H1 (cell line): ENCODE data around the gene ITGA4. TPM values are rescaled to one million over a fixed set of nuclear protein-coding genes. Genes with fewer than 3 reads are reported as not detected.

Source experiments
- CTCF ChIA-PET: fragments of 300-600 bp; sonication (Branson Sonifier 250); formaldehyde crosslinking; loops from one replicate; lab custom pipeline; 2021; ENCODE audit not compliant: partially characterized antibody; lab: Charles Lee
- POLR2A ChIA-PET: fragments of 300-600 bp; sonication (Branson Sonifier 250); formaldehyde crosslinking; loops from one replicate; lab custom pipeline; 2021; ENCODE audit warnings: inconsistent platforms; ENCODE audit not compliant: partially characterized antibody; lab: Charles Lee
- DNase-seq, 2 experiments: peaks; one replicate each; pipeline versions ENCODE4 v3.0.0 to v3.0.0-alpha.2; 2010 to 2022; ENCODE audit warnings: low spot score in 2 of 2, low read depth in 1 of 2, mixed read lengths in 1 of 2
- FAIRE-seq: peaks from 2 replicates; lab custom pipeline; 2011; peaks lifted over from hg19 to GRCh38; lab: Jason Lieb, UNC
- H2AFZ ChIP-seq: 2 replicates; pipeline ENCODE4 v1.8.1; 2012; ENCODE audit warnings: low read length, inconsistent platforms
- H2AK5ac ChIP-seq: 2 replicates; pipeline ENCODE4 v1.6.1; 2013; ENCODE audit warnings: low read depth, low read length
- H2BK120ac ChIP-seq: replicated peaks from 2 replicates; pipeline ENCODE3; 2013; ENCODE audit warnings: low read depth, low read length, inconsistent platforms
- H2BK12ac ChIP-seq: 2 replicates; pipeline ENCODE4 v1.6.1; 2013; ENCODE audit warnings: low read depth, low read length
- H2BK15ac ChIP-seq: 2 replicates; pipeline ENCODE4 v1.6.1; 2013; ENCODE audit warnings: low read length
- H2BK20ac ChIP-seq: 2 replicates; pipeline ENCODE4 v1.6.1; 2013; ENCODE audit warnings: low read length
- H2BK5ac ChIP-seq: 2 replicates; pipeline ENCODE4 v1.6.1; 2013; ENCODE audit warnings: low read depth, low read length
- H3K14ac ChIP-seq: 2 replicates; pipeline ENCODE4 v1.6.1; 2013; ENCODE audit warnings: inconsistent platforms; ENCODE audit not compliant: insufficient read length
- H3K18ac ChIP-seq: 2 replicates; pipeline ENCODE4 v1.6.1; 2013; ENCODE audit warnings: low read length; ENCODE audit errors: extremely low read depth
- H3K23ac ChIP-seq: 2 replicates; pipeline ENCODE4 v1.6.1; 2013; ENCODE audit warnings: inconsistent platforms; ENCODE audit not compliant: insufficient read length
- H3K23me2 ChIP-seq: 2 replicates; pipeline ENCODE4 v1.6.1; 2013; ENCODE audit warnings: low read depth, low read length
- H3K27ac ChIP-seq: 2 replicates; pipeline ENCODE4 v1.6.1; 2011; ENCODE audit warnings: low read depth, low read length, inconsistent platforms
- H3K27me3 ChIP-seq, 4 experiments: replicated peaks in 1 of 4; 1 replicate in 1 of 4; 2 replicates in 3 of 4; pipeline versions ENCODE4 v1.6.1 to v1.8.1; 2011 to 2013; ENCODE audit warnings: low read length in 3 of 4, mild to moderate bottlenecking in 3 of 4, inconsistent platforms in 2 of 4, mixed read lengths in 2 of 4, moderate library complexity in 1 of 4; ENCODE audit not compliant: control insufficient read depth in 3 of 4, insufficient read depth in 3 of 4; ENCODE audit errors: extremely low read depth in 1 of 4
- H3K36me3 ChIP-seq, 4 experiments: 2 replicates each; pipeline versions ENCODE4 v1.6.1 to v1.8.1; 2011 to 2013; ENCODE audit warnings: mild to moderate bottlenecking in 4 of 4, low read length in 3 of 4, moderate library complexity in 2 of 4, control low read depth in 1 of 4, inconsistent platforms in 1 of 4; ENCODE audit not compliant: insufficient read depth in 4 of 4, control insufficient read depth in 2 of 4
- H3K4ac ChIP-seq: replicated peaks from 2 replicates; pipeline ENCODE3; 2013; ENCODE audit warnings: low read length, low read depth, mixed read lengths, inconsistent platforms; ENCODE audit not compliant: insufficient read length
- H3K4me1 ChIP-seq, 4 experiments: replicated peaks in 1 of 4; 1 replicate in 1 of 4; 2 replicates in 3 of 4; pipeline versions ENCODE4 v1.6.1 to v1.8.1; 2011 to 2013; ENCODE audit warnings: low read length in 3 of 4, inconsistent platforms in 2 of 4, mixed read lengths in 1 of 4; ENCODE audit not compliant: insufficient read depth in 4 of 4, control insufficient read depth in 3 of 4
- H3K4me2 ChIP-seq, 2 experiments: 2 replicates each; pipeline versions ENCODE4 v1.6.1 to v1.8.1; 2011 to 2013; ENCODE audit warnings: low read depth in 2 of 2, low read length in 2 of 2, control low read depth in 1 of 2, inconsistent platforms in 1 of 2, mild to moderate bottlenecking in 1 of 2; ENCODE audit not compliant: insufficient read depth in 1 of 2
- H3K4me3 ChIP-seq, 4 experiments: fragments of 200-600, 300-600 bp in 1 of 4; sonication (generic), shearing (Covaris generic), sonication (Bioruptor Twin) in 1 of 4; 2 replicates each; pipeline versions ENCODE4 v1.5.1 to v1.8.1; 2011 to 2016; ENCODE audit warnings: low read length in 4 of 4, low read depth in 3 of 4, control low read depth in 2 of 4, inconsistent platforms in 2 of 4, mild to moderate bottlenecking in 2 of 4, mixed read lengths in 1 of 4, moderate library complexity in 1 of 4; ENCODE audit not compliant: insufficient read depth in 2 of 4; ENCODE audit errors: extremely low read depth in 1 of 4
- H3K56ac ChIP-seq: replicated peaks from 2 replicates; pipeline ENCODE3; 2013; ENCODE audit warnings: low read depth, mild to moderate bottlenecking, mixed read lengths, low read length, inconsistent platforms; ENCODE audit not compliant: insufficient read length
- H3K79me1 ChIP-seq: 2 replicates; pipeline ENCODE4 v1.6.1; 2013; ENCODE audit warnings: low read depth, low read length, control low read depth
- H3K79me2 ChIP-seq, 2 experiments: 2 replicates each; pipeline versions ENCODE4 v1.6.1 to v1.8.1; 2012 to 2013; ENCODE audit warnings: low read length in 2 of 2, mild to moderate bottlenecking in 2 of 2, inconsistent platforms in 1 of 2; ENCODE audit not compliant: insufficient read depth in 2 of 2, control insufficient read depth in 1 of 2
- H3K9ac ChIP-seq, 4 experiments: replicated peaks in 1 of 4; 1 replicate in 1 of 4; 2 replicates in 3 of 4; pipeline versions ENCODE4 v1.6.1 to v1.8.1; 2011 to 2013; ENCODE audit warnings: low read depth in 3 of 4, low read length in 3 of 4, control low read depth in 2 of 4, mild to moderate bottlenecking in 2 of 4, moderate library complexity in 2 of 4, inconsistent platforms in 1 of 4; ENCODE audit errors: extremely low read depth in 1 of 4
- H3K9me3 ChIP-seq, 2 experiments: 2 replicates each; pipeline versions ENCODE4 v1.6.1 to v1.8.1; 2012 to 2013; ENCODE audit warnings: mild to moderate bottlenecking in 2 of 2, moderate library complexity in 2 of 2, control low read depth in 1 of 2, inconsistent platforms in 1 of 2, low read depth in 1 of 2, low read length in 1 of 2, mixed read lengths in 1 of 2; ENCODE audit not compliant: insufficient read depth in 2 of 2
- H4K20me1 ChIP-seq, 2 experiments: replicated peaks in 1 of 2; 2 replicates each; pipeline versions ENCODE3 to v1.8.1; 2011 to 2013; ENCODE audit warnings: inconsistent platforms in 2 of 2, low read length in 2 of 2, mild to moderate bottlenecking in 1 of 2; ENCODE audit not compliant: insufficient read depth in 2 of 2, control insufficient read depth in 1 of 2
- H4K5ac ChIP-seq: 2 replicates; pipeline ENCODE4 v1.6.1; 2013; ENCODE audit warnings: low read length, low read depth, mixed read lengths, inconsistent platforms; ENCODE audit not compliant: insufficient read length
- H4K8ac ChIP-seq: 2 replicates; pipeline ENCODE4 v1.8.0; 2013; ENCODE audit warnings: mild to moderate bottlenecking, moderate library complexity, low read length, inconsistent platforms; ENCODE audit not compliant: insufficient read depth; ENCODE audit errors: extremely low read depth
- H4K91ac ChIP-seq: replicated peaks from 2 replicates; pipeline ENCODE3; 2013; ENCODE audit warnings: low read length, mixed read lengths, inconsistent platforms; ENCODE audit not compliant: insufficient read length
- BRCA1 ChIP-seq: IDR thresholded peaks from 2 replicates; pipeline ENCODE4 v1.6.1; 2012; ENCODE audit warnings: low read depth, low read length, improper control_type of control experiment
- CHD1 ChIP-seq: IDR thresholded peaks from 2 replicates; pipeline ENCODE4 v1.6.1; 2012; ENCODE audit warnings: low read depth, low read length, improper control_type of control experiment
- EZH2 ChIP-seq: fragments of 200-600 bp; sonication (generic); IDR thresholded peaks from 2 replicates; pipeline ENCODE4 v1.7.1; 2012; ENCODE audit warnings: low read depth, mild to moderate bottlenecking, moderate library complexity, low read length, inconsistent platforms; ENCODE audit not compliant: severe bottlenecking
- GABPA ChIP-seq: IDR thresholded peaks from 2 replicates; pipeline ENCODE4 v1.6.1; 2011; ENCODE audit warnings: mild to moderate bottlenecking, low read length, moderate library complexity, borderline replicate concordance; ENCODE audit not compliant: insufficient read depth
- JUND ChIP-seq: IDR thresholded peaks from 2 replicates; pipeline ENCODE4 v1.6.1; 2011; ENCODE audit warnings: mild to moderate bottlenecking, improper control_type of control experiment, low read length
- PHF8 ChIP-seq: fragments of 200-600 bp; sonication (generic); conservative IDR thresholded peaks from 2 replicates; pipeline ENCODE4 v1.7.1; 2012; ENCODE audit warnings: low read depth, mild to moderate bottlenecking, inconsistent platforms, low read length, moderate library complexity
- RNF2 ChIP-seq: fragments of 200-900, 300-1000 bp; sonication (generic); IDR thresholded peaks from 2 replicates; pipeline ENCODE4 v1.7.1; 2016; ENCODE audit warnings: borderline replicate concordance, low read depth, mild to moderate bottlenecking, antibody characterized with exemption, low read length; ENCODE audit not compliant: poor library complexity, severe bottlenecking; ENCODE audit errors: missing control alignments
- SP4 ChIP-seq: IDR thresholded peaks from 2 replicates; pipeline ENCODE4 v1.6.1; 2012; ENCODE audit warnings: low read length, inconsistent platforms
- WGBS, 2 experiments: shearing (Covaris generic) in 1 of 2; methylation state at CpG; one replicate each; pipeline versions ENCODE4 v1.1.6 to v1.1.7; 2013 to 2015; ENCODE audit warnings: low lambda C conversion rate in 2 of 2, mixed read lengths in 2 of 2, inconsistent platforms in 1 of 2, low coverage in 1 of 2, missing lambda C conversion rate in 1 of 2; ENCODE audit not compliant: insufficient replicate concordance in 2 of 2, insufficient coverage in 1 of 2, insufficient read length in 1 of 2; ENCODE audit errors: extremely low coverage in 1 of 2, missing lambda C conversion rate in 1 of 2; 5-methylcytosine and 5-hydroxymethylcytosine counted together
- polyA plus RNA-seq, 7 experiments: library from polyadenylated mRNA; depleted of rRNA in 3 of 7; stranded (reverse) in 5 of 7; unstranded in 2 of 7; fragments of >200 nt in 5 of 7; fragments of 200-250 nt in 2 of 7; gene quantifications; 1 replicate in 5 of 7; 2 replicates in 1 of 7; 4 replicates in 1 of 7; pipeline versions ENCODE4 v1.2.1 to v1.2.3, GENCODE V29; 2011 to 2013; ENCODE audit warnings: missing spikeins in 2 of 7, mixed read lengths in 2 of 7
- total RNA-seq: library from RNA; stranded (reverse); fragmentation: NEBNext Ultra II Directional; extraction: Animal tissue kit (Norgen Biotek cat#: 25700); gene quantifications from 2 replicates; pipeline ENCODE4 v1.2.1, GENCODE V29; 2021
- TF ChIP-seq, protein P1 (sequence below): IDR thresholded peaks from 2 replicates; pipeline ENCODE4 v1.6.1; 2011; ENCODE audit warnings: low read depth, mild to moderate bottlenecking, low read length; ENCODE audit not compliant: insufficient read depth

ITGA4 gene
- total and polyA plus RNA-seq, 2 of the 8 experiments (the other 6 are each of a cell fraction or from before 2014, with no cell fraction given) = 0.60 to 2.1 TPM

DNA sequence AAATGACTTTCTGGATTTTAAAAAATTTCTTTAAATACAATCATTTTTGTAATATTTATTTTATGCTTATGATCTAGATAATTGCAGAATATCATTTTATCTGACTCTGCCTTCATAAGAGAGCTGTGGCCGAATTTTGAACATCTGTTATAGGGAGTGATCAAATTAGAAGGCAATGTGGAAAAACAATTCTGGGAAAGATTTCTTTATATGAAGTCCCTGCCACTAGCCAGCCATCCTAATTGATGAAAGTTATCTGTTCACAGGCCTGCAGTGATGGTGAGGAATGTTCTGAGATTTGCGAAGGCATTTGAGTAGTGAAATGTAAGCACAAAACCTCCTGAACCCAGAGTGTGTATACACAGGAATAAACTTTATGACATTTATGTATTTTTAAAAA, 79.5 kb downstream of the ITGA4 start:
- Histone ChIP-seq H2AFZ (no peak overlapping the region), H4K20me1 (no peaks in the 10 kb centered on the region), H3K23me2 (no peaks in the 10 kb centered on the region), H3K27ac (no peak overlapping the region), H2BK20ac (no peak overlapping the region), H3K9ac (no peak overlapping the region), H2BK15ac (no peak overlapping the region), H3K79me2 (no peaks in the 10 kb centered on the region), H2BK120ac (no peak overlapping the region), H4K5ac (no peak overlapping the region), H2BK12ac (no peak overlapping the region), H3K9me3 (0 out of 4 replicates have a peak, but pooled peaks cover 0 to 7% of the 10 kb centered on the region in 2 experiments), H3K56ac (no peak overlapping the region), H3K4me2 (no peak overlapping the region), H4K91ac (no peak overlapping the region), H3K27me3 (no peaks in the 10 kb centered on the region), H3K4me1 (no peaks in the 10 kb centered on the region), H3K18ac (no peak overlapping the region), H4K8ac (no peak overlapping the region), H3K36me3 (no peaks in the 10 kb centered on the region), H3K23ac (no peak overlapping the region), H2AK5ac (no peak overlapping the region), H3K4ac (no peak overlapping the region), H2BK5ac (no peak overlapping the region), H3K4me3 (no peak overlapping the region), H3K14ac (no peak overlapping the region), H3K79me1 (no peaks in the 10 kb centered on the region)
- ChIA-PET CTCF (no interaction called here), POLR2A (no interaction called here)
- FAIRE-seq (no peak), DNase-seq (no peak)
- 86% methylated on average over 2 of the region's 2 CpGs; no CpG with 5 or more reads in 1 of the 2 experiments for WGBS, 2 experiments
- TF ChIP-seq, protein P1, sequence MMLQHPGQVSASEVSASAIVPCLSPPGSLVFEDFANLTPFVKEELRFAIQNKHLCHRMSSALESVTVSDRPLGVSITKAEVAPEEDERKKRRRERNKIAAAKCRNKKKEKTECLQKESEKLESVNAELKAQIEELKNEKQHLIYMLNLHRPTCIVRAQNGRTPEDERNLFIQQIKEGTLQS = no peak
- TF ChIP-seq BRCA1 (no peak), PHF8 (no peak), EZH2 (no peak), CHD1 (no peak), RNF2 (no peak), JUND (no peak), SP4 (no peak), GABPA (no peak)
